ENCODE measurements around the gene HES4. TPM values are rescaled to one million over a fixed set of nuclear protein-coding genes. Genes with fewer than 3 reads are reported as not detected.

The HES4 gene
- total and polyA plus RNA-seq, 11 donors = 25.7 to 98.1 (median 37.3) TPM

DNA sequence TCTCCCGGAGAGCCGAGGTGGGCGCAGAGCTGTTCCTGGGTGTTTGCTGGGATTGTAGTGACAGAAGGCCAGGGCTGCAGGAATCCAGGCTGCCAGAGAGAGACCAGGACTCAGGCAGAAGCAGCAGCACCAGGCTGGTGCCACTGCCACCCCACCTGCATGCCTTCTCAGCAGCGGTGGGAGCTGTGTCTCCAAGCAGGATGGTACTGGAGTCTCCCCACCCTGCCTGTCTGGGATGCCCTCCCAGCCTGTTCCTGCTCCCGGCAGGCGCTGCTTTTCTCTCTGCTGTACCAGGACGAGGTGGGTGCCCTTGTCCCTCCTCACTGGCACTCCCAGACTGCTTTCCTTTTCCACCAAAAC lies 4.5 kb upstream of the HES4 start:
- TF ChIP-seq, protein P1, sequence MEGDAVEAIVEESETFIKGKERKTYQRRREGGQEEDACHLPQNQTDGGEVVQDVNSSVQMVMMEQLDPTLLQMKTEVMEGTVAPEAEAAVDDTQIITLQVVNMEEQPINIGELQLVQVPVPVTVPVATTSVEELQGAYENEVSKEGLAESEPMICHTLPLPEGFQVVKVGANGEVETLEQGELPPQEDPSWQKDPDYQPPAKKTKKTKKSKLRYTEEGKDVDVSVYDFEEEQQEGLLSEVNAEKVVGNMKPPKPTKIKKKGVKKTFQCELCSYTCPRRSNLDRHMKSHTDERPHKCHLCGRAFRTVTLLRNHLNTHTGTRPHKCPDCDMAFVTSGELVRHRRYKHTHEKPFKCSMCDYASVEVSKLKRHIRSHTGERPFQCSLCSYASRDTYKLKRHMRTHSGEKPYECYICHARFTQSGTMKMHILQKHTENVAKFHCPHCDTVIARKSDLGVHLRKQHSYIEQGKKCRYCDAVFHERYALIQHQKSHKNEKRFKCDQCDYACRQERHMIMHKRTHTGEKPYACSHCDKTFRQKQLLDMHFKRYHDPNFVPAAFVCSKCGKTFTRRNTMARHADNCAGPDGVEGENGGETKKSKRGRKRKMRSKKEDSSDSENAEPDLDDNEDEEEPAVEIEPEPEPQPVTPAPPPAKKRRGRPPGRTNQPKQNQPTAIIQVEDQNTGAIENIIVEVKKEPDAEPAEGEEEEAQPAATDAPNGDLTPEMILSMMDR (IDR thresholded peaks at IDR 0.05) = no peak
- no peak for TF ChIP-seq POLR2A (IDR thresholded peaks at IDR 0.05)
- ATAC-seq = no peak
- Histone ChIP-seq H3K27ac (peak overlapping the region in 1 of 12 donors; percentile 54), H3K9me3 (no peaks in the 10 kb centered on the region), H3K4me3 (no peak overlapping the region), H3K27me3 (peaks cover 0 to 46% (median 0%) of the 10 kb centered on the region in 9 donors), H3K36me3 (peaks cover 0 to 4% (median 0%) of the 10 kb centered on the region in 9 donors), H3K4me1 (peaks cover 10 to 47% (median 28%) of the 10 kb centered on the region in 12 donors)
- peak in 2 of 5 donors; percentile 28 to 32 for DNase-seq
- intact Hi-C loops (cut with DNase I) = no loop called here
- WGBS, 4 donors = 50 to 70% (median 65%) methylated on average over 7 of the region's 7 CpGs

DNA sequence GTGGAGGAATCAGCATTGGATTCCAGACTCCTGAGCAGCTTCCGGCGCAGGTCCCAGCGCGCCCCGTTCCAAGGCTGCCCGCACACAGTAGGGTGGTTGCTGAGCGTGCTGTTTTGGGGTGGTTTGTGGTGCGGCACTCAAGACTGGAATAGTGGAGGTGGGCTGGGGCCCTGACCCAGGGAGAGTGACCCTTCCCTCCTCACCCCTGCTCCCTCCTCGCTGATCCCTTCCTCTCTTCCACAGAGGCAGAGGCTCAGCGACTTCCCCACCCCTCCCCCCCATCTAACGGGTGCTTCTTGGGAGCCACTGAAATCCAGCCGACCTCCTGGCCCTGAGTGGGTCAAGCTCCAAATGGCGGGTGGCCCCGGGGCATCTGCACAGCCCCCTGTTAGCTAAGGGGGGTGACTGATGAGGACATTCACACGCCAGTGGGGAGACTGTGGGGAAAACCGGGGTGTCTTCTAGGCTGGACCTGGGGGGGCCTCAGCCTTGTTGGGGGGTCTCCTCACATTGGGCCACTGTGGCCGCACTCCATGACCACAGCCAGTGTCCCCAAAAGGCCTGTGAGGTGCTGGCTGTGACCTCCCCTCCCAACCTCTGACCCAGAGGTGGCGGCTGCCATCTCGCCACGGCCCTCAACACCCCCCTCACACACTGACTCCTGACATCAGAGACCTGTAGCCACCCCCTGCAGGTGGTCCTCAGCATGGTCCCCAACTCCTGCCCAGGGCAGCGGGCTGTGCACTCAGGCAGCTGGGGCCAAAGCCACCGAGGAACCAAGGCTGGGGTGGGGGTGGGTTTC lies 3.9 kb upstream of the HES4 start:
- Histone ChIP-seq H3K36me3 (peaks cover 0 to 4% (median 0%) of the 10 kb centered on the region in 9 donors), H3K4me1 (peaks cover 10 to 53% (median 29%) of the 10 kb centered on the region in 12 donors), H3K27me3 (peaks cover 0 to 51% (median 0%) of the 10 kb centered on the region in 9 donors), H3K27ac (no peak overlapping the region), H3K9me3 (no peaks in the 10 kb centered on the region), H3K4me3 (no peak overlapping the region)
- TF ChIP-seq, protein P1 (IDR thresholded peaks at IDR 0.05) = no peak
- no peak for TF ChIP-seq POLR2A (IDR thresholded peaks at IDR 0.05)
- ATAC-seq = no peak
- DNase-seq = peak in 3 of 5 donors; percentile 20 to 43 (median 20)
- 86 to 88% (median 88%) methylated on average over 18 to 22 of the region's 22 CpGs for WGBS, 4 donors
- intact Hi-C loops (cut with DNase I) = no loop called here

DNA sequence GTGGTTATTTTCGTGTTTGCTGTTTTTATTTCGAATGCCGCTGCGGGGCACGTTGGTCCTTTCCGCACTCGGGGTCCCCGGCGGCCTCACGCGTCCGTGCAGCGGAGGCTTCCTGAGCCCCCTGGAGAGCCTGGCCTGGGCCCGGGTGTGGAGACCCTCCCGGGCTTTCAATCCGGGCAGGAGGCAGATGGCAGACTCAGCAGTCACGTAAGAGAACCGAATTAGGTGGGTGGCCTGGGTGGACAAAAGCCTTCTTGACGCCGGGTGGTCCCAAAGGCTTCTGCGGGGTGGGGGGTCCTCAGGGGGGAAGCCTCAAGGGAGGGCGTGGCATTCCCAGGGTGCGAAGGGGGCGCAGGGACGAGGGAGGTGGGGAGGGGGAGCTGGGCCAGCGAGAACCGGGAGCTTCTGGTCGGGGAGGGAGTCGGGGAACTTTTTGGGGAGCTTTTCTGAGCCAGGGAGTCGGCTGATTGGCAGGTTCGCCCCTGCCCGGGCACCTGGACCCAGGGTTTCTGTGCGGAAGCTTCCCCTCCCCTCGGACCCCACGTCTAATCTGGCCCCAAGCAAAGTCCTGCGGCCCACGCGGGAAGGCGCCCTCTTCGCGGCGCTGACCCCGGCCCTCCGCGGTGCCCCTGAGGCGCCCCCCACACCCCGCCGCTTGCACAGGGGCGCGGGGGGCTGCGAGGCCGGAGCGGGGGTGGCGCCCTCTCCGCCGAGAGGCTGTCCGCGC lies 1.3 kb upstream of the HES4 start:
- DNase-seq (peak in 4 of 5 donors; percentile 40 to 63 (median 41)), ATAC-seq (no peak)
- Histone ChIP-seq H3K27ac (peak overlapping the region; percentile 96 to 100 (median 100)), H3K36me3 (peaks cover 0 to 7% (median 0%) of the 10 kb centered on the region in 9 donors), H3K27me3 (peaks cover 0 to 73% (median 0%) of the 10 kb centered on the region in 9 donors), H3K4me3 (peak overlapping the region; percentile 51 to 93 (median 79)), H3K9me3 (no peaks in the 10 kb centered on the region), H3K4me1 (peaks cover 10 to 65% (median 41%) of the 10 kb centered on the region in 12 donors)
- WGBS, 4 donors = 1 to 2% (median 1%) methylated on average over 23 to 58 of the region's 58 CpGs
- intact Hi-C loops (cut with DNase I) = loop anchor here in 1 of 10 donors (2.0 kb wide), 2 partner anchors 14 to 18 kb away; partner anchors contain the start of gene PERM1
- no peak for TF ChIP-seq POLR2A (IDR thresholded peaks at IDR 0.05)
- TF ChIP-seq, protein P1 (IDR thresholded peaks at IDR 0.05) = no peak
